HG03095 (cell line): ENCODE results near the gene APOA5.
A peak's percentile ranks its signal among the peaks of the same experiment; 100 is the strongest.
"Not testable (repeated sequence)": the region's sequence is repeated elsewhere in the genome, so short reads cannot be mapped to it uniquely, and the experiment has no call there.

Experiments
- ATAC-seq: cut with Tn5 transposase; IDR thresholded peaks from one replicate; pipeline ENCODE4 v1.9.1; 2021; ENCODE audit warnings: moderate library complexity; ENCODE audit not compliant: unreplicated experiment

The APOA5 gene, protein sequence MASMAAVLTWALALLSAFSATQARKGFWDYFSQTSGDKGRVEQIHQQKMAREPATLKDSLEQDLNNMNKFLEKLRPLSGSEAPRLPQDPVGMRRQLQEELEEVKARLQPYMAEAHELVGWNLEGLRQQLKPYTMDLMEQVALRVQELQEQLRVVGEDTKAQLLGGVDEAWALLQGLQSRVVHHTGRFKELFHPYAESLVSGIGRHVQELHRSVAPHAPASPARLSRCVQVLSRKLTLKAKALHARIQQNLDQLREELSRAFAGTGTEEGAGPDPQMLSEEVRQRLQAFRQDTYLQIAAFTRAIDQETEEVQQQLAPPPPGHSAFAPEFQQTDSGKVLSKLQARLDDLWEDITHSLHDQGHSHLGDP

DNA sequence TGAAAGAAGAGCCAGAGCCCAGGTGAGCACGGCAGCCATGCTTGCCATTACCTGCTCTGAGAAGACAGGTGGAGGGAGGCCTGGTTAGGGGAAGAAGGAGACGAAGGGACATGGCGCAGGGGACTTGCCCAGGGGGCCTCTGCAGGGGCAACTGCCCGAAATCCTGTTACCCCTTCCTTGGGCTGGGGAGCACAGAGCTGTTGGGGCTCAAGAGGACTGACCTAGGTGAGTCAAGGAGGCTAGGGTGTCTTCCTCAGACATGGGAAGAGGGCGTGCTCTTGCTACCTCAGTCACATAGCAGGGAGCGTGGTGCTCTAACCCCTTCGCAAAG is at the start of gene APOA5:
APOA5 (minus strand) TSS at position 67 of the 331 bp plus-strand sequence; CDS start at position 48, 19 bp downstream.
- ATAC-seq = no peak

DNA sequence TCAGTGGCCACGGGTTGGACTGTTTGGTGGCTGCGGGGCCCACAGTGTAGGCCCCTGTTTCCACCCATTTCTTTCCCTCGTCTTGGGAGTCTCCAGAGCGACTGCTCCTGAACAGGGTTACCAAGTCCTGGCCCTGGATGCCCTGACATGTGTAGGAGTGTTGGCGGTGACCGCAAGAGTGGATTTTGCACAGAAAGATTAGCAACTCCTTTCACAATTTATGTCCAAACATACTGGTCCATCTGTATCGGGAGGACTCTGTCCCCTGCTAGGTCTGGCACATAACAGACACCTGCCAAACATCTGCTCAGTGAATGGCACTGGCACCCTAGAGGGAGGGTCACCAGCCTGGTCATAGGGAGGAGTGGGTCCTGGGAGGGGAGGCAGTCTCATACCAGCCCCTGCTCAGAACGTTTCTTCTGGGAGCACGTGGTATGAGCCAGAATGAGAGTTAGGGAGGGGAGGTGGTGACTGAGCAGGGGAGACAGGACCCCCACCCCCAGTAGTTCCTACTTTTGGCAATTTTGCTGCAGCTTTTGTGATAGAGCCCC is 49.1 kb upstream of the APOA5 start:
- no peak for ATAC-seq

DNA sequence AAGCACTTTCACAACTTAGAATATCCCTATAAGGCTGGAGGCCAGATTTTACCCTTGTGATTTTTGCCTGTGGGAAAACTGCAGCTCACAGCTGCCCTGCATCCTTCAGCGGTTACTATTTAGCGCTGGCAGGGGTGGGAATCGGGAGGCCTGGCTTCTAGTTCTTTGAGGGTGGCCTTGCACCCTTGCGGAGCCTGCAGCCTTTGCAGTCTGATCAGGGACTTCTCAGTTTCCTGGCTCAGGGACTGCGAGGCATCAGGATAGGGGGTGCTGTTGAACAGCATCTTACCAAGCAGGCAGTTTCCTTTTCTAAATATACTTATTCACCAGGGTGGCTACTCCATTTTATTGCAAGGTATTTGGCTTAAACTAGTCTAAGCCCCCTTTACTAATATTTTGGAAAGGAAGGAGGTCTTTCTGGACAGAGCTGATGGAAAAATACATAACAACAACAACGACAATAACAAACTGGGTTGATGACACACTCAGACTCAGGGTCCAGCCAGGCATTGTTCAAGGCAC is 48.6 kb upstream of the APOA5 start:
- no peak for ATAC-seq

DNA sequence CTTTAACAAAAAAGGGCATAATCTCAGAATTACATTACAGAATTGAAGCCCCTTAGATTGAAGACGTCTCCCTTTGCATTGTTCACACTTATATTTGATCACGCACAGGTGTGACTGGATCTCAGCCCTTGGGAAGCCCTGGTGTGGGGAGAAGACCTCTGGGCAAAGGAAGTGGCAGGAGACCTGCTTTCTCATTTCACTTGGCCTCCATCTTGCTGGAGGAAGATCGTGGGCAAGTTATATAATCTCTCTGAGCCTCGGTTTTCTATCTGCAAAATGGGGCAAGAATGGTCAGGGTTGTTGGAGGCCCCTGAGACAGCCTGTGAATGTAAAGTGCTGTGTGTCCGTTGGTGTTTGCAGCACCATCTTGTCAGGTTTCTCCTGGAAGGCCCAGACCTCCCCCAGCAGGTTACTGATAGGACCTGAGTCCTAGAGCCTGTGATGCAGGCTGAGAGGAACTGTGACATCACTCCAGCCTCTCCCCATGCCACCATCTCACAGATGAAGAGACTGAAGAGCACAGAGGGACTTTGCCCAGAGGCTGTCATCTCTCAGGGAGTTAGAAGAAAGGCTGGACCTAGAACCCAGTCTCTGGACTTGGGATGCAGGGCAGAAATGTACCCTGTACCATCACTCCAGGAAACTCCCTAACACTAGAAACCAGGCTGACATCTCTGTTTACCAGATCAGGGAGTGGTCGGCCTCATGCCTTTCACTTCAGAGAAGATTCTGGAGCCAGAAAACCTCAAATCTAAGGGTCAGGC is 46.8 kb upstream of the APOA5 start:
- ATAC-seq = no peak

DNA sequence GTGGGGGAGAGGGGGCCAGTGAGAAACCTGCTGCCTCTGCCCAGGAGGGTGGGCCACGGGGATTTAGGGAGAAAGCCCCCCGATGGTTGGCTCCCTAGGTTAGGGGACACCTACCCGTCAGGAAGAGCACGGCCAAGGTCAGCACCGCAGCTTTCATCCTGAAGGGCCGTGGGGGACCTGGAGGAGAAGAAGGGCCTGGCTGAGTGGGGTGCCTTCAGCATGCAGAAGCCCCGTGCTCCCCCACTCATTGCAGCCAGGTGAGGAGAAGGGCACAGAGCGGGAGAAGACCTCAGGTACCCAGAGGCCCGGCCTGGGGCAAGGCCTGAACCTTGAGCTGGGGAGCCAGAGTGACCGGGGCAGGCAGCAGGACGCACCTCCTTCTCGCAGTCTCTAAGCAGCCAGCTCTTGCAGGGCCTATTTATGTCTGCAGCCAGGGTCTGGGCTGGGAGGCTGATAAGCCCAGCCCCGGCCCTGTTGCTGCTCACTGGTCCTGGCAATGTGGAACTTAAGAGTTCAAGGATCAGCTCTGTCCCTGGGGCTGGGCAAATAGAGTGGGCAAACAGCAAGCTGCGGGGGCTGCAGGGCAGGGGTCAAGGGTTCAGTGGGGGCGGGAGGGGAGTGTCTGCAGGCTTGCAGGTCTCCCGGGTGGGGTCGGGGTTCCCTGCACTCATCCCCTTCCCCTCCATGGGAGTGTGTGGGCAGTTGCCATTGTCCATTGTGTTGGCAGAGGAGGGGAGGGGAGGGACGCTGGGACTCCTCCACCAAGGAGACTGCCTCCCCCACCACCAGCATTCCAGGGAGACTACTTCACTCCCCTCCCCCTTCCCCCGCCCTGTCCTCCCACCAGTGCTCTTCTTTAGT is 45.8 kb upstream of the APOA5 start, which contains the start of gene APOA1:
APOA1 (minus strand) TSS at position 392 of the 861 bp plus-strand sequence; CDS start at position 157, 235 bp downstream.
- no peak for ATAC-seq

DNA sequence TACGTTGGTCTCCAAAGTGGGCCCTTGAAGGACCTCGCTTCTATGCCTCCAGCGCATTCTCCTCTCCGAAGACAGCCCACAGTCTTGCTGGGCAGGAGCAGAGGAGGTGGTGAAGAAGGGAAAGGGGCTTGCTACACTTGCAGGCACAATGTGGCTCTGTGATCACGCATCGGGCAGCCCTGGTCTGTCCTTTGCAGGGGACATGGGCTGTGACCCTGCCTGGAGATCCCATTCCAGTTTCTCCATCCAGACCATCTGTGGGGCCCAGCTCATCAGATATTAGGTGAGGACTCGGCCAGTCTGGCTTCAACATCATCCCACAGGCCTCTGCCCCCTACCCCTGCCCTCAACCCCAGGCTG is 44.9 kb upstream of the APOA5 start:
- ATAC-seq = no peak

DNA sequence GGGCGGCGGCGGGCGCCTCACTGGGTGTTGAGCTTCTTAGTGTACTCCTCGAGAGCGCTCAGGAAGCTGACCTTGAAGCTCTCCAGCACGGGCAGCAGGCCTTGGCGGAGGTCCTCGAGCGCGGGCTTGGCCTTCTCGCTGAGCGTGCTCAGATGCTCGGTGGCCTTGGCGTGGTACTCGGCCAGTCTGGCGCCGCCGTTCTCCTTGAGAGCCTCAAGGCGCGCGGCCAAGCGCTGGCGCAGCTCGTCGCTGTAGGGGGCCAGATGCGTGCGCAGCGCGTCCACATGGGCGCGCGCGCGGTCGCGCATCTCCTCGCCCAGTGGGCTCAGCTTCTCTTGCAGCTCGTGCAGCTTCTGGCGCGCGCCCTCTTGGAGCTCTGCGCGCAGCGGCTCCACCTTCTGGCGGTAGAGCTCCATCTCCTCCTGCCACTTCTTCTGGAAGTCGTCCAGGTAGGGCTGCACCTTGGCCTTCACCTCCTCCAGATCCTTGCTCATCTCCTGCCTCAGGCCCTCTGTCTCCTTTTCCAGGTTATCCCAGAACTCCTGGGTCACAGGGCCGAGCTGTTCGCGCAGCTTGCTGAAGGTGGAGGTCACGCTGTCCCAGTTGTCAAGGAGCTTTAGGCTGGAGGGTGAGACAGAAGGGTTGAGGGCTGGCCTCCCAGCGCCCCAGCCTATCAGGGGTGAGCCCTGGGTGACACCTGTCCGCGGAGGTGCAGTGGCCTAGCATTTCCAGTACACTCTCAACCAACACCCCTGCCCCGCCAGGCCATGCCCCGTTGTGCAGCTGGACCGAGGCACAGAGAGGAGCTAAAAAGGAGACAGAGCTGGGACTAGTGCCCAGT is 44.3 kb upstream of the APOA5 start:
- peak; percentile 82 for ATAC-seq

DNA sequence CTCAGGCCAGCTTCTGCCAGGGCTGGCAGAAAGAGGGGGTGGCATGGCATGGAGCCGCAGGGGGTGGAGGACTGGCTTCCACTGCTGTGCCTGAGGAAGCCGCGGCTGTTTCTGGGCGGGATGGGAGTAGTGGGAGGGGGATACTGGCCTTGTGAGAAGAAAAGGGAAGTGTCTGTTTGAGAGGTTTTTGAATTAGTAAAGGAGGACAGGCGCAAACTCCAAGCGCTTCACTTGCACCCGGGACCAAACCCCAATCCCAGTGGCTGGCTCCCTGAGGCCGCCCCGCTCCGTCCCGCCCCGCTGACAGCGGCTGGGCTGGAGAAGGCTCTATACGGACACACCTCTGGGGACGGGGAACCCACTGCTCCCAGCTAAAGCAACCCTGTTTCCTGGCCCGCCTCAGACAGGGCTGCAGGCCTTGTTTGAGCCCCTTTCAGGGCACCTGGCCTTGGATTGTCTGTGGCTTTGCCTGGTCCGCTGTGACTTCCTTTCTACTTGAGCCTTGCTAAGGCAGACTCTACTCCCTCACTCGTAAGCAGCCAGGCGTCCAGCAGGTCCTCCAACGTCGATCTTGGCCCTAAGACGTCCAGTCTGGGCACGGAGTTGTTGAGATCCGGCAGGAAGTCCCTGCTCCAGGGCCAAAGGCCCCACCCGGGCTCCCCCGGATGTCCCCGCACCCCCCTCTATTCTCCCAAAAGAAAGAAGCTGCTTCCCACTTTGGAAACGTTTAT is 43.5 kb upstream of the APOA5 start:
- peak; percentile 21 for ATAC-seq

DNA sequence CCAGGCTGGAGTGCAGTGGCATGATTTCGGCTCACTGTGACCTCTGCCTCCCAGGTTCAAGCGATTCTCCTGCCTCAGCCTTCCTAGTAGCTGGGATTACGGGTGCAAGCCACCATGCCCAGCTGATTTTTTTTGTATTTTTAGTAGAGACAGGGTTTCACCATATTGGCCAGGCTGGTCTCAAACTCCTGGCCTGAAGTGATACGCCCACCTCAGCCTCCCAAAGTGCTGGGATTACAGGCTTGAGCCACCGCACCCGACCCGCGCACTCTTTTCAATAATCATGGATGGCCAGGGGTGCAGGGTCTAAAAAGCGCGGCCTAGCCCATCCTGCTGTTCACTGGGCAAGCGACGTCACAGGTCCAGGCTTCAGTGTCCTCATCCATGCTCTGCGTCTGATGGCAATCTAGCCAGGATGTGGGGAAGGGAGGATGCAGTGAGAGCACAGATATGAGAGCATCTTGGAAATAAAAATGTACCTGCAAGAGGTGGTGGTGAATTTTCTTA is 42.9 kb upstream of the APOA5 start:
- not testable (repeated sequence) for ATAC-seq

DNA sequence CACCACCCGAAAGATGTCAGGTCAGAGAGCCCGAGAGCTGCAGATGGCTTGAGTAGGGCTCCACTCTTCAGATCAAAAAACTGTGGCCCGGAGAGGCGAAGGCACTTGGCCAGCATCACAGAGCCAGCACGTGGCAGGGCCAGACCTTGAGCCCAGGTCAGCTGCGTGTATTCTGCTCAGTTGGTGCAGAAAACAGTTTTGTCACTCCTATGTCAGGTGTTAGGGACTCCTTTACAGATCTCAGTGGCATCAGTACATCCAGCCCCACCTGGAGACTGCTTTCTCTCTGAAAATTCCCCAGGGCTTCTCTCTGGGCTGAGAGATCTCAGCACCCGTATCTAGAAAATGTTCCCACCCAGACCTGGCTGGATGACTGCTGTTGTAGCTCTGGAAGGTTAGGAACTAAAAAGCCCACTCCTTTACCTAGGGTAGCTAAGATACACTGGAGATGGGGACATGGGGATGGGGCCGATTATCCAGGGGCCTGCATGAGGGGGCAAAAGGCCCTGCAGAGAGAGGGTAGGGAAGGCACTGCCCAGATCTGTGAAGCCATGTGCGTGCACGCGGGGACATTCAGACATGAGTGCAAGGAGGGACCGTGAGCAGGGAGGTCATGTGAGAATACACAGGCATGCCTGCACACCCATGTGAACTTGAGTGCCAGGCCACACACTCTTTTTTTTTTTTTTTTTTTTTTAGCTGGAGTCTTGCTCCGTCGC is 42.3 kb upstream of the APOA5 start:
- no peak for ATAC-seq

DNA sequence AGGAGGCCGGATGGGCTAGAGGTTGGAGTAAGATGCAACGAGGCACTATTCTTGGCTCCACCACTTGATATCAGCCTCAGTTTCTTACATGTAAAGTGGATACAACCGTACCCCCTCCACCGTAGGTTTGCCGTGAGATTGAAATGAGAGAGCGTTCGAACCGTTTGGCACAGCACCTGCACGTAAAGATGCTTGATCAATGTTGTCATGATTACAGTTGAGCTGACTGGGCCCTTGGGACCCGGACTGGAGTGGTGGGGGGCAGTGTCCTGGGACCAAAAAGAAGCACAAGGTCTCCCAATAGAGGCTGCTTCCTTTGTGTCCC is 41.8 kb upstream of the APOA5 start:
- no peak for ATAC-seq

DNA sequence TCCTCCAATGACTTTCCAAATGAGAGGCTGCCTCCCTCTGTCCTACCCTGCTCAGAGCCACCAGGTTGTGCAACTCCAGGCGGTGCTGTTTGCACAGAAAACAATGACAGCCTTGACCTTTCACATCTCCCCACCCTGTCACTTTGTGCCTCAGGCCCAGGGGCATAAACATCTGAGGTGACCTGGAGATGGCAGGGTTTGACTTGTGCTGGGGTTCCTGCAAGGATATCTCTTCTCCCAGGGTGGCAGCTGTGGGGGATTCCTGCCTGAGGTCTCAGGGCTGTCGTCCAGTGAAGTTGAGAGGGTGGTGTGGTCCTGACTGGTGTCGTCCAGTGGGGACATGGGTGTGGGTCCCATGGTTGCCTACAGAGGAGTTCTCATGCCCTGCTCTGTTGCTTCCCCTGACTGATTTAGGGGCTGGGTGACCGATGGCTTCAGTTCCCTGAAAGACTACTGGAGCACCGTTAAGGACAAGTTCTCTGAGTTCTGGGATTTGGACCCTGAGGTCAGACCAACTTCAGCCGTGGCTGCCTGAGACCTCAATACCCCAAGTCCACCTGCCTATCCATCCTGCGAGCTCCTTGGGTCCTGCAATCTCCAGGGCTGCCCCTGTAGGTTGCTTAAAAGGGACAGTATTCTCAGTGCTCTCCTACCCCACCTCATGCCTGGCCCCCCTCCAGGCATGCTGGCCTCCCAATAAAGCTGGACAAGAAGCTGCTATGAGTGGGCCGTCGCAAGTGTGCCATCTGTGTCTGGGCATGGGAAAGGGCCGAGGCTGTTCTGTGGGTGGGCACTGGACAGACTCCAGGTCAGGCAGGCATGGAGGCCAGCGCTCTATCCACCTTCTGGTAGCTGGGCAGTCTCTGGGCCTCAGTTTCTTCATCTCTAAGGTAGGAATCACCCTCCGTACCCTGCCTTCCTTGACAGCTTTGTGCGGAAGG is 40.9 kb upstream of the APOA5 start:
- ATAC-seq = no peak

DNA sequence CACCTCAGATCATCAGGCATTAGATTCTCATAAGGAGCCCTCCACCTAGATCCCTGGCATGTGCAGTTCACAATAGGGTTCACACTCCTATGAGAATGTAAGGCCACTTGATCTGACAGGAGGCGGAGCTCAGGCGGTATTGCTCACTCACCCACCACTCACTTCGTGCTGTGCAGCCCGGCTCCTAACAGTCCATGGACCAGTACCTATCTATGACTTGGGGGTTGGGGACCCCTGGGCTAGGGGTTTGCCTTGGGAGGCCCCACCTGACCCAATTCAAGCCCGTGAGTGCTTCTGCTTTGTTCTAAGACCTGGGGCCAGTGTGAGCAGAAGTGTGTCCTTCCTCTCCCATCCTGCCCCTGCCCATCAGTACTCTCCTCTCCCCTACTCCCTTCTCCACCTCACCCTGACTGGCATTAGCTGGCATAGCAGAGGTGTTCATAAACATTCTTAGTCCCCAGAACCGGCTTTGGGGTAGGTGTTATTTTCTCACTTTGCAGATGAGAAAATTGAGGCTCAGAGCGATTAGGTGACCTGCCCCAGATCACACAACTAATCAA is 40.2 kb upstream of the APOA5 start:
- ATAC-seq = no peak

DNA sequence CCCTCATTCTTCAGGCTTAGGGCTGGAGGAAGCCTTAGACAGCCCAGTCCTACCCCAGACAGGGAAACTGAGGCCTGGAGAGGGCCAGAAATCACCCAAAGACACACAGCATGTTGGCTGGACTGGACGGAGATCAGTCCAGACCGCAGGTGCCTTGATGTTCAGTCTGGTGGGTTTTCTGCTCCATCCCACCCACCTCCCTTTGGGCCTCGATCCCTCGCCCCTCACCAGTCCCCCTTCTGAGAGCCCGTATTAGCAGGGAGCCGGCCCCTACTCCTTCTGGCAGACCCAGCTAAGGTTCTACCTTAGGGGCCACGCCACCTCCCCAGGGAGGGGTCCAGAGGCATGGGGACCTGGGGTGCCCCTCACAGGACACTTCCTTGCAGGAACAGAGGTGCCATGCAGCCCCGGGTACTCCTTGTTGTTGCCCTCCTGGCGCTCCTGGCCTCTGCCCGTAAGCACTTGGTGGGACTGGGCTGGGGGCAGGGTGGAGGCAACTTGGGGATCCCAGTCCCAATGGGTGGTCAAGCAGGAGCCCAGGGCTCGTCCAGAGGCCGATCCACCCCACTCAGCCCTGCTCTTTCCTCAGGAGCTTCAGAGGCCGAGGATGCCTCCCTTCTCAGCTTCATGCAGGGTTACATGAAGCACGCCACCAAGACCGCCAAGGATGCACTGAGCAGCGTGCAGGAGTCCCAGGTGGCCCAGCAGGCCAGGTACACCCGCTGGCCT is 38.7 kb upstream of the APOA5 start:
- ATAC-seq = no peak

DNA sequence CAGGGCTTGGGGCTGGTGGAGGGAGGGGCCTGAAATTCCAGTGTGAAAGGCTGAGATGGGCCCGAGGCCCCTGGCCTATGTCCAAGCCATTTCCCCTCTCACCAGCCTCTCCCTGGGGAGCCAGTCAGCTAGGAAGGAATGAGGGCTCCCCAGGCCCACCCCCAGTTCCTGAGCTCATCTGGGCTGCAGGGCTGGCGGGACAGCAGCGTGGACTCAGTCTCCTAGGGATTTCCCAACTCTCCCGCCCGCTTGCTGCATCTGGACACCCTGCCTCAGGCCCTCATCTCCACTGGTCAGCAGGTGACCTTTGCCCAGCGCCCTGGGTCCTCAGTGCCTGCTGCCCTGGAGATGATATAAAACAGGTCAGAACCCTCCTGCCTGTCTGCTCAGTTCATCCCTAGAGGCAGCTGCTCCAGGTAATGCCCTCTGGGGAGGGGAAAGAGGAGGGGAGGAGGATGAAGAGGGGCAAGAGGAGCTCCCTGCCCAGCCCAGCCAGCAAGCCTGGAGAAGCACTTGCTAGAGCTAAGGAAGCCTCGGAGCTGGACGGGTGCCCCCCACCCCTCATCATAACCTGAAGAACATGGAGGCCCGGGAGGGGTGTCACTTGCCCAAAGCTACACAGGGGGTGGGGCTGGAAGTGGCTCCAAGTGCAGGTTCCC is 38.0 kb upstream of the APOA5 start, which contains the start of gene APOC3:
APOC3 (plus strand) TSS at position 383 of the 659 bp plus-strand sequence. CDS start 676 bp downstream, outside the sequence.
- no peak for ATAC-seq
